Spleen (tissue), 11 donors: ENCODE data around the gene SPOP. TPM values are rescaled to one million over a fixed set of nuclear protein-coding genes. Genes with fewer than 3 reads are reported as not detected.

Experiments used
- DNase-seq: peaks from one replicate; pipeline ENCODE4 v3.0.0-alpha.2; 2020
- H3K27ac ChIP-seq, 8 donors: fragments of 200-600 bp; sonication (generic) in 7 of 8; 1 replicate in 4 of 8; 2 replicates in 4 of 8; pipeline versions ENCODE4 v1.5.0 to v1.8.0; 2016 to 2021; ENCODE audit warnings: inconsistent platforms in 4 of 8, mild to moderate bottlenecking in 4 of 8, moderate library complexity in 1 of 8
- H3K27me3 ChIP-seq, 7 donors: fragments of 200-600 bp; sonication (generic) in 6 of 7; replicated peaks in 1 of 7; 1 replicate in 4 of 7; 2 replicates in 3 of 7; pipeline versions ENCODE4 v1.5.0 to v1.8.0; 2016 to 2021; ENCODE audit warnings: inconsistent platforms in 3 of 7, mild to moderate bottlenecking in 1 of 7
- H3K36me3 ChIP-seq, 6 donors: fragments of 200-600 bp; sonication (generic) in 5 of 6; 1 replicate in 4 of 6; 2 replicates in 2 of 6; pipeline versions ENCODE4 v1.5.0 to v1.8.0; 2016 to 2021; ENCODE audit warnings: inconsistent platforms in 2 of 6
- H3K4me1 ChIP-seq, 6 donors: fragments of 200-600 bp; sonication (generic) in 5 of 6; 1 replicate in 3 of 6; 2 replicates in 3 of 6; pipeline versions ENCODE4 v1.5.0 to v1.8.0; 2016 to 2021; ENCODE audit warnings: inconsistent platforms in 3 of 6
- H3K4me3 ChIP-seq, 8 donors: fragments of 200-600 bp; sonication (generic) in 7 of 8; 1 replicate in 4 of 8; 2 replicates in 4 of 8; pipeline versions ENCODE4 v1.5.0 to v1.8.0; 2016 to 2021; ENCODE audit warnings: inconsistent platforms in 4 of 8, mild to moderate bottlenecking in 4 of 8, moderate library complexity in 2 of 8
- H3K9me3 ChIP-seq, 8 donors: fragments of 200-600 bp; sonication (generic) in 7 of 8; 1 replicate in 4 of 8; 2 replicates in 4 of 8; pipeline versions ENCODE4 v1.5.0 to v1.8.0; 2016 to 2021; ENCODE audit warnings: inconsistent platforms in 4 of 8
- CTCF ChIP-seq, 11 experiments: fragments of 200-600 bp in 7 of 11; fragments of 450-650 bp in 4 of 11; sonication (generic) in 4 of 11; IDR thresholded peaks in 8 of 11; conservative IDR thresholded peaks in 3 of 11; 1 replicate in 7 of 11; 2 replicates in 4 of 11; pipeline versions ENCODE4 v1.4.0 to v1.8.0; 2016 to 2021; ENCODE audit warnings: antibody characterized with exemption in 11 of 11, inconsistent platforms in 4 of 11, mild to moderate bottlenecking in 1 of 11
- POLR2A ChIP-seq, 3 donors: fragments of 450-650 bp; IDR thresholded peaks; one replicate each; pipeline ENCODE4 v1.5.1; 2017; ENCODE audit warnings: antibody characterized with exemption in 3 of 3, mild to moderate bottlenecking in 1 of 3
- POLR2AphosphoS5 ChIP-seq, 3 donors: sonication (generic); formaldehyde crosslinking; IDR thresholded peaks; one replicate each; pipeline ENCODE4 v1.5.1; 2017; ENCODE audit warnings: antibody characterized with exemption in 3 of 3
- WGBS, 5 donors: extraction: QIAGEN DNeasy Blood & Tissue Kit in 3 of 5; methylation state at CpG; one replicate each; pipeline versions ENCODE4 v1.1.5 to v1.1.7; 2013 to 2018; 5-methylcytosine and 5-hydroxymethylcytosine counted together
- intact Hi-C: fragments of 100-400 bp; cut with DNase I; formaldehyde crosslinking; loops from one replicate; pipeline ENCODE4 v1.15.0; 2023; ENCODE audit warnings: low total_unique reads
- polyA plus RNA-seq, 3 donors: library from polyadenylated mRNA; stranded (reverse); fragments of 200-250 nt; gene quantifications; one replicate each; pipeline ENCODE4 v1.2.1, GENCODE V29; 2013
- total RNA-seq, 7 donors: library from RNA; depleted of rRNA in 3 of 7; stranded (reverse); fragments of >200 nt in 3 of 7; fragmentation: NEBNext Ultra II Directional in 4 of 7; extraction: Animal tissue kit (Norgen Biotek cat#: 25700) in 4 of 7; gene quantifications; one replicate each; pipeline versions ENCODE4 v1.1.0 to v1.2.1, GENCODE V29; 2016 to 2021
- donor health status: healthy with polysubstance abuse.
- donor health status: DM: no; HTN: no; CAD: no; lungs with moderate emphysema.
- donor health status: DM: no; HTN: no; CAD: no.
- donor health status: Bipolar disorder and iron deficiency.
- donor health status: healthy.
- donor health status: DM: no; HTN: no; CAD: no.
- donor health status: DM: yes; HTN: yes; CAD: no.

The SPOP gene
- total and polyA plus RNA-seq, 10 donors, result 23.7 to 86.4 (median 67.8) TPM

GRCh38 chr17:49573510-49574322 is 104.2 kb downstream of the SPOP start:
- 60 to 78% (median 71%) methylated on average over 15 of the region's 15 CpGs for WGBS, 5 donors
- DNase-seq, result peak; percentile 31
- peak overlapping the region in 4 of 8 donors; percentile 36 to 59 (median 44) for H3K27ac ChIP-seq
- peaks cover 0 to 82% (median 29%) of the 10 kb centered on the region in 7 donors for H3K27me3 ChIP-seq
- TF ChIP-seq CTCF (IDR thresholded peaks at IDR 0.05 in 8 of 11, conservative IDR thresholded peaks at IDR 0.05 in 3 of 11) (no peak), POLR2AphosphoS5 (IDR thresholded peaks at IDR 0.05) (no peak), POLR2A (IDR thresholded peaks at IDR 0.05) (no peak)
- H3K4me3 ChIP-seq, result no peak overlapping the region
- H3K36me3 ChIP-seq, result no peaks in the 10 kb centered on the region
- intact Hi-C loops, result loop anchor here (5.0 kb wide), 2 partner anchors 124 to 279 kb away; no protein-coding TSS in a partner anchor
- H3K9me3 ChIP-seq, result no peaks in the 10 kb centered on the region
- H3K4me1 ChIP-seq, result peaks cover 13 to 49% (median 35%) of the 10 kb centered on the region in 6 donors

GRCh38 chr17:49572806-49573420 is 105.0 kb downstream of the SPOP start:
- DNase-seq, result peak; percentile 55
- Histone ChIP-seq H3K4me1 (peaks cover 13 to 57% (median 42%) of the 10 kb centered on the region in 6 donors), H3K9me3 (no peaks in the 10 kb centered on the region), H3K27ac (peak overlapping the region in 2 of 8 donors; percentile 49 to 59), H3K36me3 (no peaks in the 10 kb centered on the region), H3K4me3 (no peak overlapping the region), H3K27me3 (peaks cover 0 to 76% (median 29%) of the 10 kb centered on the region in 7 donors)
- 81 to 93% (median 85%) methylated on average over 6 of the region's 6 CpGs for WGBS, 5 donors
- no peak for TF ChIP-seq POLR2AphosphoS5 (IDR thresholded peaks at IDR 0.05)
- no peak for TF ChIP-seq POLR2A (IDR thresholded peaks at IDR 0.05)
- TF ChIP-seq CTCF (IDR thresholded peaks at IDR 0.05 in 8 of 11, conservative IDR thresholded peaks at IDR 0.05 in 3 of 11), result no peak
- intact Hi-C loops, result loop anchor here (5.0 kb wide), 2 partner anchors 124 to 279 kb away; no protein-coding TSS in a partner anchor

- 45 to 79% (median 75%) methylated on average over 3 of the region's 3 CpGs for WGBS, 5 donors
- peaks cover 13 to 63% (median 44%) of the 10 kb centered on the region in 6 donors for H3K4me1 ChIP-seq
- no peaks in the 10 kb centered on the region for H3K36me3 ChIP-seq
- intact Hi-C loops, result loop anchor here (5.0 kb wide), 2 partner anchors 125 to 280 kb away; no protein-coding TSS in a partner anchor
- peaks cover 0 to 76% (median 28%) of the 10 kb centered on the region in 7 donors for H3K27me3 ChIP-seq
- DNase-seq, result peak; percentile 34
- H3K9me3 ChIP-seq, result no peaks in the 10 kb centered on the region
- H3K4me3 ChIP-seq, result no peak overlapping the region
- H3K27ac ChIP-seq, result no peak overlapping the region
- TF ChIP-seq POLR2AphosphoS5 (IDR thresholded peaks at IDR 0.05) (no peak), CTCF (IDR thresholded peaks at IDR 0.05 in 8 of 11, conservative IDR thresholded peaks at IDR 0.05 in 3 of 11) (no peak), POLR2A (IDR thresholded peaks at IDR 0.05) (no peak)
These were observed 105.7 kb downstream of the SPOP start for GRCh38 chr17:49572226-49572625.
